KOPT-K1 (cell line): ENCODE results near the gene CREB5.
"Not testable (repeated sequence)": the region's sequence is repeated elsewhere in the genome, so short reads cannot be mapped to it uniquely, and the experiment has no call there.

ENCODE experiments used
- H3K27ac ChIP-seq: fragments of 200-600 bp; sonication (generic); 2 replicates; pipeline ENCODE4 v1.5.1; 2016; ENCODE audit warnings: antibody characterized with exemption, mild to moderate bottlenecking, low read depth, low read length; ENCODE audit not compliant: poor library complexity, severe bottlenecking
- H3K36me3 ChIP-seq: fragments of 200-600 bp; sonication (generic); 2 replicates; pipeline ENCODE4 v1.5.1; 2017; ENCODE audit warnings: antibody characterized with exemption, mild to moderate bottlenecking, low read length, moderate library complexity; ENCODE audit not compliant: insufficient read depth
- H3K9me3 ChIP-seq: fragments of 200-600 bp; sonication (generic); 2 replicates; pipeline ENCODE4 v1.5.1; 2017; ENCODE audit warnings: antibody characterized with exemption, low read length, mild to moderate bottlenecking; ENCODE audit not compliant: insufficient read depth, poor library complexity, severe bottlenecking

Gene CREB5

GRCh38 chr7:28588602-28589001, 176.3 kb downstream of the CREB5 start:
- no peak overlapping the region for H3K27ac ChIP-seq
- H3K9me3 ChIP-seq: no peaks in the 10 kb centered on the region
- H3K36me3 ChIP-seq: no peaks in the 10 kb centered on the region

GRCh38 chr7:28591041-28591674, 178.8 kb downstream of the CREB5 start:
- Histone ChIP-seq H3K27ac (no peak overlapping the region), H3K9me3 (no peaks in the 10 kb centered on the region), H3K36me3 (no peaks in the 10 kb centered on the region)

- Histone ChIP-seq H3K9me3 (no peaks in the 10 kb centered on the region), H3K36me3 (no peaks in the 10 kb centered on the region), H3K27ac (no peak overlapping the region)
Observed at GRCh38 chr7:28591725-28592349, 179.5 kb downstream of the CREB5 start.

GRCh38 chr7:28592861-28593260, 180.5 kb downstream of the CREB5 start:
- Histone ChIP-seq H3K9me3 (no peaks in the 10 kb centered on the region), H3K36me3 (no peaks in the 10 kb centered on the region), H3K27ac (no peak overlapping the region)

- no peaks in the 10 kb centered on the region for H3K36me3 ChIP-seq
- no peaks in the 10 kb centered on the region for H3K9me3 ChIP-seq
- no peak overlapping the region for H3K27ac ChIP-seq
Observed at GRCh38 chr7:28595076-28595475, 182.8 kb downstream of the CREB5 start.

- no peaks in the 10 kb centered on the region for H3K36me3 ChIP-seq
- H3K27ac ChIP-seq: no peak overlapping the region
- H3K9me3 ChIP-seq: no peaks in the 10 kb centered on the region
Observed at GRCh38 chr7:28595801-28596200, 183.5 kb downstream of the CREB5 start.

GRCh38 chr7:28596245-28596935, 184.1 kb downstream of the CREB5 start:
- no peak overlapping the region for H3K27ac ChIP-seq
- no peaks in the 10 kb centered on the region for H3K9me3 ChIP-seq
- no peaks in the 10 kb centered on the region for H3K36me3 ChIP-seq

- no peaks in the 10 kb centered on the region for H3K9me3 ChIP-seq
- no peak overlapping the region for H3K27ac ChIP-seq
- H3K36me3 ChIP-seq: no peaks in the 10 kb centered on the region
Observed at GRCh38 chr7:28597284-28597683, 185.0 kb downstream of the CREB5 start.

GRCh38 chr7:28598037-28598436, 185.7 kb downstream of the CREB5 start:
- not testable (repeated sequence) for H3K27ac ChIP-seq, H3K9me3 ChIP-seq, H3K36me3 ChIP-seq

- H3K36me3 ChIP-seq: no peaks in the 10 kb centered on the region
- H3K9me3 ChIP-seq: no peaks in the 10 kb centered on the region
- no peak overlapping the region for H3K27ac ChIP-seq
Observed at GRCh38 chr7:28598586-28598985, 186.3 kb downstream of the CREB5 start.

GRCh38 chr7:28599411-28599810, 187.1 kb downstream of the CREB5 start:
- Histone ChIP-seq H3K36me3 (no peaks in the 10 kb centered on the region), H3K27ac (no peak overlapping the region), H3K9me3 (no peaks in the 10 kb centered on the region)

- Histone ChIP-seq H3K36me3 (no peaks in the 10 kb centered on the region), H3K9me3 (no peaks in the 10 kb centered on the region), H3K27ac (no peak overlapping the region)
Observed at GRCh38 chr7:28602282-28602681, 190.0 kb downstream of the CREB5 start.

GRCh38 chr7:28605427-28606085, 193.2 kb downstream of the CREB5 start:
- Histone ChIP-seq H3K9me3 (no peaks in the 10 kb centered on the region), H3K36me3 (no peaks in the 10 kb centered on the region), H3K27ac (no peak overlapping the region)

- H3K36me3 ChIP-seq: no peaks in the 10 kb centered on the region
- no peaks in the 10 kb centered on the region for H3K9me3 ChIP-seq
- no peak overlapping the region for H3K27ac ChIP-seq
Observed at GRCh38 chr7:28606421-28606820, 194.1 kb downstream of the CREB5 start.

- Histone ChIP-seq H3K36me3 (no peaks in the 10 kb centered on the region), H3K27ac (no peak overlapping the region), H3K9me3 (no peaks in the 10 kb centered on the region)
Observed at GRCh38 chr7:28607855-28608193, 195.5 kb downstream of the CREB5 start.
